D721Med (cell line): ENCODE data around the gene PBRM1.

Experiments used
- DNase-seq: peaks from one replicate; pipeline ENCODE4 v3.0.0; 2011; ENCODE audit warnings: low spot score; ENCODE audit not compliant: insufficient read length
- FAIRE-seq: peaks from 2 replicates; lab custom pipeline; 2011; peaks lifted over from hg19 to GRCh38; lab: Jason Lieb, UNC
- CTCF ChIP-seq: IDR thresholded peaks from 2 replicates; pipeline ENCODE4 v1.5.1; 2012; ENCODE audit warnings: mild to moderate bottlenecking, control low read depth; ENCODE audit not compliant: insufficient read depth; ENCODE audit errors: missing control alignments

The PBRM1 gene

DNA sequence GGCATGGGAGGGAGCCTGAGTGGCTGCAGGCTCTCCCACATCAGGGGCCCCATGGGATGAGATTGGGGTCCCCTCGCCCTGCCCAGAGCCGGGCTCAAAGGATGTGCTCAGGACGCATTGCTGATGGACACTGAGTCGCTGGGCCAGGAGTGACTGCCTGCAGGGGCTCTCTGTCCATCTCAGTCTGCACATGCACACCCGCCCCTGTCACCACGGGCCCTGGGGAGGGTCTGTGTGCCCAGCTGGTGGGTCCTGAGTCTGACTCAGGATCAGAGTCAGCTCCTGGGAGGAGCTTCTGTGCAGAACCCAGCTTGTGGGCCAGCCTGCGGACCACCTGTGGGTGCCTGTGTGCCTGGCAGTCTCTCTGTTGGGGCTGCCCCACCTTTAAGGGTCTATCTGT is 172.4 kb downstream of the PBRM1 start:
- no peak for FAIRE-seq
- no peak for TF ChIP-seq CTCF
- DNase-seq, result no peak

DNA sequence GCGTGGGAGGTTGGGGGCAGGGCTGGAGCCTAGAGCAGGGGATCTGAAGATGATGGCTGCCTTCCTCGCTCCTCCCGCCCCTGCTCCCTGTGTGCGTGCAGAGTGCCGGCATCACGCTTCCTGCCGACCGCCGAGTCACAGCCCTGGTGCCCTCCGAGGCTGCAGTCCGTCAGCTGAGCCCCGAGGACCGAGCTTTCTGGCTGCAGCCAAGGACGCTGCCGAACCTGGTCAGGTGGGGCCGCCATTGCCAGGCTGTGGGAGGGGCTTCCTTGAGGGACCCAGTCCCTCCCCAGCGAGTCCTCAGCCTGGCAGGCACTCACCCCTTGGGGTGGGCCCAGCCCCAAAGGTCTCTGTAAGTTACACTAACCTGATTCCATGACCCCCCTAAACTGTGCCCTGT is 173.0 kb downstream of the PBRM1 start:
- DNase-seq (no peak), FAIRE-seq (no peak)
- no peak for TF ChIP-seq CTCF

- FAIRE-seq, result no peak
- TF ChIP-seq CTCF, result no peak
- DNase-seq, result no peak
Measured at GRCh38 chr3:52512105-52512504, 173.6 kb downstream of the PBRM1 start.

GRCh38 chr3:52511509-52511908 is 174.2 kb downstream of the PBRM1 start:
- no peak for TF ChIP-seq CTCF
- FAIRE-seq (no peak), DNase-seq (no peak)

GRCh38 chr3:52509753-52510328 is 175.9 kb downstream of the PBRM1 start:
- no peak for FAIRE-seq
- no peak for TF ChIP-seq CTCF
- no peak for DNase-seq

DNA sequence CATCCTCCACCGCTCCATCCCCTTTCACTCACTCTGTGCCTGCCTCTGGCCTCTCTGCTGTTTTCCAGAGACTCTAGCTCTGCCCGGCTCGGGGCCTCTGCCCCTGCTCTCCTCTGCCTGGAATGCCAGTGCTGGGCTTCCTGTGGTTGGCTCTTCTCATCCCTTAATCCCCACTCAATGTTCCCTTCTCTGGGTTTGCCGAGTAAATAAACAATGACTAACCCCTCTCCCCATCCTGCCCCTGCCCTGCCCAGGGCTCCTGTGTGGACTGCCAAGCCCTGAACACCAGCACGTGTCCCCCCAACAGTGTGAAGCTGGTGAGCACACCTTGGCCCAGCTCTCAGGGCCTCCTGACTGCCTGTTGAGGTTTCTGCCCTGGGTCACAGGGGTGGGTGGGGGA is 178.4 kb downstream of the PBRM1 start:
- no peak for FAIRE-seq
- TF ChIP-seq CTCF, result no peak
- DNase-seq, result no peak

- DNase-seq, result no peak
- no peak for FAIRE-seq
- TF ChIP-seq CTCF, result no peak
Measured at GRCh38 chr3:52506266-52506966, 179.3 kb downstream of the PBRM1 start.
